NCI-H82 treated with DMSO at 0.1 percent for 48 hours (cell line): ENCODE results near the gene CELSR1.

Experiments used
- DNase-seq: peaks from one replicate; lab custom pipeline; 2025; ENCODE audit not compliant: unreplicated experiment; lab: John Stamatoyannopoulos, UW

CELSR1 gene

GRCh38 chr22:46354176-46354992 is 183.0 kb downstream of the CELSR1 start:
- DNase-seq = no peak

GRCh38 chr22:46353483-46354105 is 183.8 kb downstream of the CELSR1 start:
- no peak for DNase-seq

GRCh38 chr22:46352691-46353386 is 184.6 kb downstream of the CELSR1 start:
- DNase-seq = no peak

- no peak for DNase-seq
Measured at GRCh38 chr22:46352276-46352675, 185.1 kb downstream of the CELSR1 start.

- no peak for DNase-seq
Measured at GRCh38 chr22:46351767-46352166, 185.7 kb downstream of the CELSR1 start.

GRCh38 chr22:46351131-46351735 is 186.2 kb downstream of the CELSR1 start:
- DNase-seq = no peak

GRCh38 chr22:46350646-46351045 is 186.8 kb downstream of the CELSR1 start:
- no peak for DNase-seq

- DNase-seq = no peak
Measured at GRCh38 chr22:46350121-46350520, 187.3 kb downstream of the CELSR1 start.

- DNase-seq = no peak
Measured at GRCh38 chr22:46349681-46350080, 187.7 kb downstream of the CELSR1 start.

GRCh38 chr22:46349238-46349637 is 188.2 kb downstream of the CELSR1 start:
- DNase-seq = no peak

- DNase-seq = no peak
Measured at GRCh38 chr22:46348099-46348695, 189.2 kb downstream of the CELSR1 start.

- DNase-seq = no peak
Measured at GRCh38 chr22:46347646-46348045, 189.8 kb downstream of the CELSR1 start.

GRCh38 chr22:46346680-46347405 is 190.6 kb downstream of the CELSR1 start:
- DNase-seq = no peak

GRCh38 chr22:46340676-46341075 is 196.7 kb downstream of the CELSR1 start:
- DNase-seq = no peak

GRCh38 chr22:46339956-46340355 is 197.5 kb downstream of the CELSR1 start:
- DNase-seq = no peak

GRCh38 chr22:46338636-46339035 is 198.8 kb downstream of the CELSR1 start:
- DNase-seq = no peak

- DNase-seq = no peak
Measured at GRCh38 chr22:46337870-46338269, 199.6 kb downstream of the CELSR1 start.

GRCh38 chr22:46336119-46337078 is 201.0 kb downstream of the CELSR1 start:
- DNase-seq = no peak
